Upper lobe of left lung (tissue), 6 donors: ENCODE measurements around the gene LCN9. TPM values are rescaled to one million over a fixed set of nuclear protein-coding genes. Genes with fewer than 3 reads are reported as not detected.

Experiments
- ATAC-seq, 2 donors: fragments of 200-7000 bp; cut with Tn5 transposase; one replicate each; pipeline ENCODE4 v1.9.1; 2022; ENCODE audit warnings: mild to moderate bottlenecking in 2 of 2, moderate library complexity in 2 of 2; ENCODE audit not compliant: low FRiP score in 2 of 2
- DNase-seq, 2 donors: peaks; one replicate each; pipeline ENCODE4 v3.0.0-alpha.2; 2019 to 2020
- H3K27ac ChIP-seq, 4 donors: fragments of 200-600 bp; sonication (generic); one replicate each; pipeline ENCODE4 v1.5.1; 2016 to 2019
- H3K27me3 ChIP-seq, 4 donors: fragments of 200-600 bp; sonication (generic); one replicate each; pipeline ENCODE4 v1.5.1; 2017 to 2019
- H3K36me3 ChIP-seq, 4 donors: fragments of 200-600 bp; sonication (generic); one replicate each; pipeline ENCODE4 v1.5.1; 2016 to 2019
- H3K4me1 ChIP-seq, 4 donors: fragments of 200-600 bp; sonication (generic); one replicate each; pipeline ENCODE4 v1.5.1; 2018 to 2019
- H3K4me3 ChIP-seq, 4 donors: fragments of 200-600 bp; sonication (generic); one replicate each; pipeline ENCODE4 v1.5.1; 2017 to 2019; ENCODE audit warnings: mild to moderate bottlenecking in 2 of 4, moderate library complexity in 1 of 4
- H3K9me3 ChIP-seq, 4 donors: fragments of 200-600 bp; sonication (generic); one replicate each; pipeline ENCODE4 v1.5.1; 2018 to 2019
- EP300 ChIP-seq, 4 donors: sonication (generic); formaldehyde crosslinking; IDR thresholded peaks; one replicate each; pipeline ENCODE4 v1.5.1; 2017; ENCODE audit warnings: antibody characterized with exemption in 4 of 4, control low read depth in 2 of 4
- POLR2A ChIP-seq, 4 donors: fragments of 450-650 bp; IDR thresholded peaks; one replicate each; pipeline ENCODE4 v1.5.1; 2016 to 2017; ENCODE audit warnings: antibody characterized with exemption in 4 of 4, mild to moderate bottlenecking in 2 of 4
- POLR2AphosphoS5 ChIP-seq, 2 donors: sonication (generic); formaldehyde crosslinking; IDR thresholded peaks; one replicate each; pipeline ENCODE4 v1.5.1; 2017; ENCODE audit warnings: antibody characterized with exemption in 2 of 2
- WGBS, 2 donors: methylation state at CpG; one replicate each; pipeline ENCODE4 v1.1.5; 2017 to 2018; 5-methylcytosine and 5-hydroxymethylcytosine counted together
- total RNA-seq, 6 donors: library from RNA; depleted of rRNA in 4 of 6; stranded (reverse); fragments of >200 nt in 4 of 6; gene quantifications; one replicate each; pipeline versions ENCODE4 v1.1.0 to v1.2.1, GENCODE V29; 2016 to 2021
- TF ChIP-seq, protein P1 (sequence below), 6 experiments: fragments of 450-650 bp in 4 of 6; fragments of 200-600 bp in 2 of 6; sonication (generic) in 2 of 6; IDR thresholded peaks; one replicate each; pipeline ENCODE4 v1.5.1; 2016 to 2019; ENCODE audit warnings: antibody characterized with exemption in 6 of 6
- donor health status: DM: no; HTN: no; CAD: no; lungs with moderate emphysema.
- donor health status: DM: no; HTN: yes; CAD: no; lungs with severe emphysema.

Gene LCN9
- total RNA-seq, 6 donors from 2014 or later: not detected

DNA sequence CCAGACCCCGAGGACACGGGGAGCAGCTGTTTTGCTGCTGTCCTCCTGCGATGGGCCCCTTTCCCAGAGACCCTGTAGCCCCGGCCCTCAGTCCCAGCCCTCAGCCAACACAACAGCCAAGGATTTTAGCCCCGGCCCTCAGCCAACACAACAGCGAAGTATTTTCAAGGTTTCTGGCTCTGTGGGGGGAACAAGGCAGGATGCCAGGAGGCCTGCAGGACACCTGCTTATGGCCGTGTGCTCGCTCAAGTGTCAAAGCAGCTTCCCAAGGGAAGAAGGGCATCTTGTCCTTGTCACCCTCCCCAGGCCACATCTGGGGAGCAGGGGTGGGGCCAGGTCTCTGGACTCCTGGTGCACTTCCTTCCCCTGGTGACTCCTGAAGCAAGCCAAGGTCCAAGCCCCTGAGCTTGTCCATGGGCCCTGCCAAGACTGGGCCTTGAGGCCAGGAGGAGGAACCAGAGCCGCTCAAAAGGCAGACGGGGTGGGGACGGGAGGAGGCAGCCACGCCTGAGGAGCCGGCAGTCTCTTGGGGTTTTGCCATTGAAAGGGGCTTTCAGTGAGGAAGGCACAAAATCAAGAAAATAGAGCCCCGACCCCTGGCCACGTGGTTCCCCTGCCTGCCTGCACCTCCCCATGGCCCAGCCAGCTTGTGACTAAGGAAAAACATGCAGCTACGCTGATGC lies 49.6 kb downstream of the LCN9 start:
- H3K9me3 ChIP-seq: no peaks in the 10 kb centered on the region
- no peak overlapping the region for H3K27ac ChIP-seq
- TF ChIP-seq EP300 (IDR thresholded peaks at IDR 0.05): no peak
- TF ChIP-seq POLR2AphosphoS5 (IDR thresholded peaks at IDR 0.05): no peak
- TF ChIP-seq POLR2A (IDR thresholded peaks at IDR 0.05): no peak
- no peak overlapping the region for H3K4me3 ChIP-seq
- ATAC-seq (no peak), DNase-seq (no peak)
- H3K36me3 ChIP-seq: no peaks in the 10 kb centered on the region
- H3K4me1 ChIP-seq: peaks cover 0 to 5% (median 0%) of the 10 kb centered on the region in 4 donors
- peaks cover 0 to 17% (median 6%) of the 10 kb centered on the region in 4 donors for H3K27me3 ChIP-seq
- 47 to 51% methylated on average over 11 to 16 of the region's 16 CpGs for WGBS, 2 donors

DNA sequence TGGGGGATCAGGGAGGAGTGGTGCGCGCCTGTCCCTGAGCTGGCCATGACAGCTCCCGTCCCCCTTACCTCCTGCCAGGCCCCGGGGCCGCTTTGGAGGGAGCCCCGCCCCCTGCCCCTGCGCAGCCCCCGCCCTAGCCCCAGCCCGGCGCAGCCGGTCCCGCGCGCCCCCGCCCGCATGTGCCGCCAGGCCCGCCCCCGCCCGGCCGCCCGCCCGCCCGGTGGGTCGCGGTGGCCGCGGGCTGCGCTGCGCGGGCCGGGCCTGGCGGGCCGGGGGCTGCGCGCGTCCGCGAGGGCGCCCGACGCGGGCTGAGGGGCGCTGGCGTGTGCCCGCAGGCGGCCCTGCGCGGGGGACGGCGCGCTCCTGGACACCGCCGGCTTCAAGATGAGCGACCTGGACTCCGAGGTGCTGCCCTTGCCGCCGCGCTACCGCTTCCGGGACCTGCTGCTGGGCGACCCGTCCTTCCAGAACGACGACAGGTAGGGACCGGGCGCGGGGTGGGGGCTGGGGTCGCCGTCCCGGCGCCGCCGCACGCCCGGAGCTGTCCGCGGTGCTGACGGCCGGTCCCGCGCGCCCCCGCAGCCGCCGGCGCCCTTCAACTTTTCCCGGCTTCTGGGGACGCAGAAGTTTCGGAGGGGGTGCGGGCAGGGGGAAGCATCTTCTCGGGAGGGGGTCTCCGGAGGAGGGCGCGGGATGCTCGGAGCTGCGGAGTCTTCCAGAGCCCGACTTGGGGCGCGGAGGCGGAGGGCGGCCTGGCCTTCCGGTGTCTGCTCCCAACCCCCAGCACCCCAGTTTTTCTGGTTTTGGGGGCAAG lies 51.3 kb downstream of the LCN9 start:
- peaks cover 0 to 5% (median 0%) of the 10 kb centered on the region in 4 donors for H3K4me1 ChIP-seq
- no peaks in the 10 kb centered on the region for H3K9me3 ChIP-seq
- WGBS, 2 donors: 0 to 5% methylated on average over 4 to 48 of the region's 103 CpGs
- H3K4me3 ChIP-seq: no peak overlapping the region
- peaks cover 0 to 17% (median 6%) of the 10 kb centered on the region in 4 donors for H3K27me3 ChIP-seq
- no peak for TF ChIP-seq POLR2AphosphoS5 (IDR thresholded peaks at IDR 0.05)
- TF ChIP-seq EP300 (IDR thresholded peaks at IDR 0.05): no peak
- TF ChIP-seq, protein P1, sequence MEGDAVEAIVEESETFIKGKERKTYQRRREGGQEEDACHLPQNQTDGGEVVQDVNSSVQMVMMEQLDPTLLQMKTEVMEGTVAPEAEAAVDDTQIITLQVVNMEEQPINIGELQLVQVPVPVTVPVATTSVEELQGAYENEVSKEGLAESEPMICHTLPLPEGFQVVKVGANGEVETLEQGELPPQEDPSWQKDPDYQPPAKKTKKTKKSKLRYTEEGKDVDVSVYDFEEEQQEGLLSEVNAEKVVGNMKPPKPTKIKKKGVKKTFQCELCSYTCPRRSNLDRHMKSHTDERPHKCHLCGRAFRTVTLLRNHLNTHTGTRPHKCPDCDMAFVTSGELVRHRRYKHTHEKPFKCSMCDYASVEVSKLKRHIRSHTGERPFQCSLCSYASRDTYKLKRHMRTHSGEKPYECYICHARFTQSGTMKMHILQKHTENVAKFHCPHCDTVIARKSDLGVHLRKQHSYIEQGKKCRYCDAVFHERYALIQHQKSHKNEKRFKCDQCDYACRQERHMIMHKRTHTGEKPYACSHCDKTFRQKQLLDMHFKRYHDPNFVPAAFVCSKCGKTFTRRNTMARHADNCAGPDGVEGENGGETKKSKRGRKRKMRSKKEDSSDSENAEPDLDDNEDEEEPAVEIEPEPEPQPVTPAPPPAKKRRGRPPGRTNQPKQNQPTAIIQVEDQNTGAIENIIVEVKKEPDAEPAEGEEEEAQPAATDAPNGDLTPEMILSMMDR (IDR thresholded peaks at IDR 0.05): no peak
- no peak for TF ChIP-seq POLR2A (IDR thresholded peaks at IDR 0.05)
- no peak overlapping the region for H3K27ac ChIP-seq
- H3K36me3 ChIP-seq: no peaks in the 10 kb centered on the region
- ATAC-seq (no peak), DNase-seq (peak in 1 of 2 donors; percentile 84)

DNA sequence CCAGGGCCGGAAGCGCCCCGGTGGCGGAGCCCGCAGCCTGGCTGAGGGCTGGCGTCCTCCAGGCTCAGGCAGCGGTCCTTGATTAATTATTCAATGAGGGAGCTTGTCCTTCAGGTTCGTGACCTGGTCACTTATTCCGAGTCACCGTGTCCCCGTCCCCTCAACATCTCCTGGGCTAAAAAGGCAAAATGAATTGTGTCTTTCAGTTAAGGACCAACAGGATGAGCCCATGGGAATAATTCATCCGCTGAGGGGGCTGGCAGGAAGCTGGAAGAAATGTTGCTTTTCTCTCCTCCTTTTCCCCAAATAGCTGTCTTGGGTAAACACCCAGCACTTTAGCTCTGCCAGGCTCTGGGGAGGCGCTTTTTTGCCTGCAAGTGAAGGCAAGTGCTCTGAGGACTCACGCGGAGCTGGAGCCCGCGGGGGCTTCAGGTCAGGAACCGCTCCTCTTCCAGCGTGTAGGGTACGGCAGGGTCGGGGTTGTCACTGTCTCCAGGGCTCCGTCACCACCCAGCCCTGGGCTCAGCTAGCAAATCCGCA lies 52.0 kb downstream of the LCN9 start:
- 32 to 35% methylated on average over 22 to 23 of the region's 23 CpGs for WGBS, 2 donors
- DNase-seq (no peak), ATAC-seq (no peak)
- H3K4me3 ChIP-seq: no peak overlapping the region
- peaks cover 0 to 17% (median 6%) of the 10 kb centered on the region in 4 donors for H3K27me3 ChIP-seq
- H3K36me3 ChIP-seq: no peaks in the 10 kb centered on the region
- TF ChIP-seq EP300 (IDR thresholded peaks at IDR 0.05) (no peak), POLR2A (IDR thresholded peaks at IDR 0.05) (no peak), POLR2AphosphoS5 (IDR thresholded peaks at IDR 0.05) (no peak)
- TF ChIP-seq, protein P1 (IDR thresholded peaks at IDR 0.05): no peak
- H3K4me1 ChIP-seq: peaks cover 0 to 5% (median 0%) of the 10 kb centered on the region in 4 donors
- H3K27ac ChIP-seq: no peak overlapping the region
- no peaks in the 10 kb centered on the region for H3K9me3 ChIP-seq

DNA sequence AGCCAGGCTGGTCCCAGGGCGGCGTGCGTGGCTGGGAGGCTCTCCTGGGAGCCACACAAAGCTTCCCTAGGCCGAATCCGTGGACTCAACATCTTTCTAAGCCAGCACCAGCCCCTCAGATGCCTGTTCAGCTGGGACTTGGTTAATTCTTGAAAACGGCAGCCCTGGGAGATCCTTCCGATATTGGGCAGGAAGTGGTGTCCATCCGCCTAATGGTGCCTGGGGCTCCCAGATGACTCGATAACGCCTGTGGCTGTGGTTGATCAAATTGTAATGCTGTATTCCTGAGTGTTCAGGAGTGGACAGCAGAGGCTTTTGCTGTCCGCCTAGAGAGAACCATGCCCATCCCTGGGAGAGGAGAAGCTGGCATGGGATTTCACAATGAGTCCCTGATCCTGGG lies 52.9 kb downstream of the LCN9 start:
- no peaks in the 10 kb centered on the region for H3K9me3 ChIP-seq
- WGBS, 2 donors: 84 to 90% methylated on average over 6 to 11 of the region's 11 CpGs
- DNase-seq (no peak), ATAC-seq (no peak)
- no peak overlapping the region for H3K27ac ChIP-seq
- H3K4me3 ChIP-seq: no peak overlapping the region
- peaks cover 0 to 5% (median 0%) of the 10 kb centered on the region in 4 donors for H3K4me1 ChIP-seq
- H3K27me3 ChIP-seq: peaks cover 0 to 17% (median 6%) of the 10 kb centered on the region in 4 donors
- H3K36me3 ChIP-seq: no peaks in the 10 kb centered on the region
- TF ChIP-seq POLR2AphosphoS5 (IDR thresholded peaks at IDR 0.05): no peak
- no peak for TF ChIP-seq EP300 (IDR thresholded peaks at IDR 0.05)
- TF ChIP-seq POLR2A (IDR thresholded peaks at IDR 0.05): no peak
- TF ChIP-seq, protein P1 (IDR thresholded peaks at IDR 0.05): no peak

Other genes with a start within 250 kb of the LCN9 start
- 10 to 100 TPM; 25.6 to 48.6 (median 33.8) TPM for gene PPP1R26, start 183.5 kb upstream of the LCN9 start, total RNA-seq
- 10 to 100 TPM; 11.1 to 40.6 (median 26.3) TPM for gene MRPS2, start 162.6 kb upstream of the LCN9 start, total RNA-seq
- not detected for gene LCN1, start 141.9 kb upstream of the LCN9 start, total RNA-seq
- not detected for gene OBP2A, start 117.2 kb upstream of the LCN9 start, total RNA-seq
- 1 to 10 TPM in 1 of 6 donors, not detected in 5; 6.3 TPM for gene PAEP, start 101.6 kb upstream of the LCN9 start, total RNA-seq
- not detected for gene GLT6D1, start 23.8 kb upstream of the LCN9 start, total RNA-seq
- gene SOHLH1, start 36.2 kb downstream of the LCN9 start, total RNA-seq: not detected
- gene KCNT1, start 38.9 kb downstream of the LCN9 start, total RNA-seq: 1 to 10 TPM in 1 of 6 donors, under 1 TPM in 3, not detected in 2; 0.11 to 1.0 (median 0.31) TPM
- gene CAMSAP1, start 244.2 kb downstream of the LCN9 start, total RNA-seq: 10 to 100 TPM; 29.9 to 39.7 (median 34.1) TPM